Activated T-cell treated with anti-CD3 and anti-CD28 coated beads, Interleukin-2, amount 50 U/mL, for 72 hours (primary cell): ENCODE results near the gene SPATS2. TPM values are rescaled to one million over a fixed set of nuclear protein-coding genes. Genes with fewer than 3 reads are reported as not detected.
A peak's percentile ranks its signal among the peaks of the same experiment; 100 is the strongest.
"Not testable (repeated sequence)": the region's sequence is repeated elsewhere in the genome, so short reads cannot be mapped to it uniquely, and the experiment has no call there.

ENCODE experiments used
- ATAC-seq, 2 donors: fragments of 150-1000 bp; cut with Tn5 transposase; replicated peaks in 1 of 2; 2 replicates each; pipeline ENCODE4 v1.10.0; 2021; ENCODE audit warnings: moderate library complexity in 2 of 2, mild to moderate bottlenecking in 1 of 2
- DNase-seq, 2 donors: peaks; one replicate each; pipeline ENCODE4 v3.0.0; 2021 to 2022; ENCODE audit warnings: mixed read lengths in 1 of 2
- H3K27ac Mint-ChIP-seq: one replicate; pipeline ENCODE4 v1.8.0; 2022; ENCODE audit warnings: mild to moderate bottlenecking, moderate library complexity, mixed read lengths
- H3K27me3 Mint-ChIP-seq: one replicate; pipeline ENCODE4 v1.8.0; 2022; ENCODE audit warnings: low read depth, mixed read lengths
- H3K36me3 Mint-ChIP-seq, 2 donors: one replicate each; pipeline ENCODE4 v1.8.0; 2022; ENCODE audit warnings: mixed read lengths in 2 of 2, mild to moderate bottlenecking in 1 of 2; ENCODE audit not compliant: insufficient read depth in 2 of 2
- H3K4me1 Mint-ChIP-seq: one replicate; pipeline ENCODE4 v1.8.0; 2022; ENCODE audit warnings: low read depth, mixed read lengths
- H3K4me3 Mint-ChIP-seq, 2 donors: one replicate each; pipeline ENCODE4 v1.8.0; 2022; ENCODE audit warnings: mild to moderate bottlenecking in 2 of 2, mixed read lengths in 2 of 2, moderate library complexity in 2 of 2
- H3K9me3 Mint-ChIP-seq, 2 donors: one replicate each; pipeline ENCODE4 v1.8.0; 2022; ENCODE audit warnings: mixed read lengths in 2 of 2
- total RNA-seq, 2 donors: library from RNA; stranded (reverse); gene quantifications; one replicate each; pipeline ENCODE4 v1.2.3, GENCODE V29; 2022

The SPATS2 gene
- total RNA-seq, 2 donors from 2014 or later, result 12.3 to 16.4 TPM

- H3K27ac Mint-ChIP-seq, DNase-seq, ATAC-seq, H3K27me3 Mint-ChIP-seq, H3K9me3 Mint-ChIP-seq, H3K4me3 Mint-ChIP-seq, H3K36me3 Mint-ChIP-seq, H3K4me1 Mint-ChIP-seq: not testable (repeated sequence)
Observed at GRCh38 chr12:49509681-49510080, 142.4 kb downstream of the SPATS2 start.

GRCh38 chr12:49511410-49511809 lies 144.1 kb downstream of the SPATS2 start:
- DNase-seq, result no peak
- no peak overlapping the region for H3K27ac Mint-ChIP-seq
- H3K27me3 Mint-ChIP-seq, result no peaks in the 10 kb centered on the region
- no peaks in the 10 kb centered on the region for H3K4me1 Mint-ChIP-seq
- H3K9me3 Mint-ChIP-seq, result no peaks in the 10 kb centered on the region
- ATAC-seq, result peak; percentile 37 to 54
- H3K4me3 Mint-ChIP-seq, result no peak overlapping the region
- no peaks in the 10 kb centered on the region for H3K36me3 Mint-ChIP-seq

GRCh38 chr12:49512546-49512945 lies 145.3 kb downstream of the SPATS2 start:
- no peak for DNase-seq
- H3K27me3 Mint-ChIP-seq, result no peaks in the 10 kb centered on the region
- no peak overlapping the region for H3K4me3 Mint-ChIP-seq
- H3K27ac Mint-ChIP-seq, result no peak overlapping the region
- no peaks in the 10 kb centered on the region for H3K9me3 Mint-ChIP-seq
- ATAC-seq, result no peak
- H3K4me1 Mint-ChIP-seq, result no peaks in the 10 kb centered on the region
- no peaks in the 10 kb centered on the region for H3K36me3 Mint-ChIP-seq

- ATAC-seq, result no peak
- Mint-ChIP-seq H3K36me3 (no peaks in the 10 kb centered on the region), H3K9me3 (no peaks in the 10 kb centered on the region), H3K27ac (no peak overlapping the region), H3K4me3 (no peak overlapping the region), H3K27me3 (no peaks in the 10 kb centered on the region), H3K4me1 (peaks cover 10% of the 10 kb centered on the region)
- DNase-seq, result no peak
Observed at GRCh38 chr12:49515266-49515665, 148.0 kb downstream of the SPATS2 start.

- no peaks in the 10 kb centered on the region for H3K27me3 Mint-ChIP-seq
- no peaks in the 10 kb centered on the region for H3K36me3 Mint-ChIP-seq
- ATAC-seq, result peak; percentile 50 to 74
- DNase-seq, result no peak
- H3K4me3 Mint-ChIP-seq, result peak overlapping the region; percentile 16 to 50
- H3K27ac Mint-ChIP-seq, result peak overlapping the region; percentile 83
- no peaks in the 10 kb centered on the region for H3K9me3 Mint-ChIP-seq
- peaks cover 10% of the 10 kb centered on the region for H3K4me1 Mint-ChIP-seq
Observed at GRCh38 chr12:49518914-49519573, 151.8 kb downstream of the SPATS2 start.

GRCh38 chr12:49519574-49519936 lies 152.3 kb downstream of the SPATS2 start:
- H3K4me3 Mint-ChIP-seq, result peak overlapping the region in 1 of 2 donors; percentile 22
- ATAC-seq (no peak), DNase-seq (no peak)
- H3K27ac Mint-ChIP-seq, result no peak overlapping the region
- H3K27me3 Mint-ChIP-seq, result no peaks in the 10 kb centered on the region
- H3K9me3 Mint-ChIP-seq, result no peaks in the 10 kb centered on the region
- peaks cover 10% of the 10 kb centered on the region for H3K4me1 Mint-ChIP-seq
- H3K36me3 Mint-ChIP-seq, result no peaks in the 10 kb centered on the region

GRCh38 chr12:49521389-49521788 lies 154.1 kb downstream of the SPATS2 start:
- H3K4me3 Mint-ChIP-seq, result no peak overlapping the region
- ATAC-seq (no peak), DNase-seq (no peak)
- H3K36me3 Mint-ChIP-seq, result no peaks in the 10 kb centered on the region
- peaks cover 10% of the 10 kb centered on the region for H3K4me1 Mint-ChIP-seq
- H3K27me3 Mint-ChIP-seq, result no peaks in the 10 kb centered on the region
- no peak overlapping the region for H3K27ac Mint-ChIP-seq
- no peaks in the 10 kb centered on the region for H3K9me3 Mint-ChIP-seq

GRCh38 chr12:49524660-49525324 lies 157.5 kb downstream of the SPATS2 start:
- Mint-ChIP-seq H3K4me3 (no peak overlapping the region), H3K27me3 (no peaks in the 10 kb centered on the region), H3K27ac (no peak overlapping the region), H3K4me1 (peaks cover 1% of the 10 kb centered on the region), H3K36me3 (no peaks in the 10 kb centered on the region), H3K9me3 (no peaks in the 10 kb centered on the region)
- ATAC-seq (no peak), DNase-seq (no peak)

- ATAC-seq (no peak), DNase-seq (no peak)
- Mint-ChIP-seq H3K4me3 (no peak overlapping the region), H3K27me3 (no peaks in the 10 kb centered on the region), H3K36me3 (no peaks in the 10 kb centered on the region), H3K27ac (no peak overlapping the region), H3K9me3 (no peaks in the 10 kb centered on the region), H3K4me1 (no peaks in the 10 kb centered on the region)
Observed at GRCh38 chr12:49525942-49526341, 158.7 kb downstream of the SPATS2 start.

GRCh38 chr12:49527361-49528130 lies 160.3 kb downstream of the SPATS2 start:
- DNase-seq, result no peak
- no peak for ATAC-seq
- H3K36me3 Mint-ChIP-seq, result no peaks in the 10 kb centered on the region

GRCh38 chr12:49529414-49529813 lies 162.2 kb downstream of the SPATS2 start:
- Mint-ChIP-seq H3K4me3 (no peak overlapping the region), H3K27ac (no peak overlapping the region)
- no peak for ATAC-seq

More at GRCh38 chr12:49527361-49528130, 160.3 kb downstream of the SPATS2 start:
- Mint-ChIP-seq H3K27me3 (no peaks in the 10 kb centered on the region), H3K4me3 (no peak overlapping the region), H3K4me1 (no peaks in the 10 kb centered on the region), H3K27ac (no peak overlapping the region), H3K9me3 (no peaks in the 10 kb centered on the region)

GRCh38 chr12:49531745-49532144 lies 164.5 kb downstream of the SPATS2 start:
- peaks cover under 1% of the 10 kb centered on the region for H3K4me1 Mint-ChIP-seq
- ATAC-seq (no peak), DNase-seq (no peak)
- H3K4me3 Mint-ChIP-seq, result no peak overlapping the region
- no peaks in the 10 kb centered on the region for H3K9me3 Mint-ChIP-seq
- peaks cover 4% of the 10 kb centered on the region for H3K27me3 Mint-ChIP-seq
- no peak overlapping the region for H3K27ac Mint-ChIP-seq
- H3K36me3 Mint-ChIP-seq, result no peaks in the 10 kb centered on the region

More at GRCh38 chr12:49529414-49529813, 162.2 kb downstream of the SPATS2 start:
- Mint-ChIP-seq H3K27me3 (no peaks in the 10 kb centered on the region), H3K9me3 (no peaks in the 10 kb centered on the region), H3K4me1 (no peaks in the 10 kb centered on the region), H3K36me3 (no peaks in the 10 kb centered on the region)
- DNase-seq, result no peak

GRCh38 chr12:49533331-49533730 lies 166.1 kb downstream of the SPATS2 start:
- Mint-ChIP-seq H3K9me3 (no peaks in the 10 kb centered on the region), H3K27me3 (peaks cover 19% of the 10 kb centered on the region), H3K36me3 (no peaks in the 10 kb centered on the region), H3K27ac (no peak overlapping the region), H3K4me1 (peaks cover 4% of the 10 kb centered on the region), H3K4me3 (no peak overlapping the region)
- ATAC-seq, result no peak
- DNase-seq, result no peak
